Left lobe of liver (tissue), 2 donors: ENCODE data around the gene CCDC102B. TPM values are rescaled to one million over a fixed set of nuclear protein-coding genes. Genes with fewer than 3 reads are reported as not detected.
"Not testable (repeated sequence)": the region's sequence is repeated elsewhere in the genome, so short reads cannot be mapped to it uniquely, and the experiment has no call there.

Experiments used
- ATAC-seq: fragments of 200-7000 bp; cut with Tn5 transposase; one replicate; pipeline ENCODE4 v1.9.1; 2020; ENCODE audit warnings: mild to moderate bottlenecking, moderate library complexity
- DNase-seq: peaks from one replicate; pipeline ENCODE4 v3.0.0-alpha.2; 2020; ENCODE audit warnings: low spot score
- total RNA-seq: library from RNA; stranded (reverse); gene quantifications from one replicate; pipeline ENCODE4 v1.2.1, GENCODE V29; 2021
- donor health status: DM: no; HTN: no; CAD: no; lungs with moderate emphysema.
- donor health status: DM: no; HTN: yes; CAD: no.

Gene CCDC102B
- total RNA-seq, 1 donor from 2014 or later, result 0.30 TPM

DNA sequence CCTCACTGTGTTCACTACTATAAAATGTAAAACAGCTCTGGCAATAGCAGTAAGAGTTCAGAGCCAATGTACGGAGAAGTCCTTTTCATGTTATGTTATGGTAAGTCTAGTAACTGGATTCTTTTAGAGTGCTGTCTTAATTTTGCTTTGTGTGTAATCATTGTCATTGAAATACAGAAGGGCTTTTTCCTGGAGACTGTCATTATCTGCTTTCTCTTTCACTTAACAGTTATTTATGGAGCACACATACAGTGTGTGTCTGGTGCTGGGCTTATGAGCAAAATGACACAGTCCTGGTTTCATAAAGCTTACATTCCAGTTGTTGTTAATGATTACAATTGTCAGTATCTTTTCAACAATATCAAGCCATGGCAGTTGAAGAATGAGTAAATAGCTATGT lies 95.5 kb downstream of the CCDC102B start:
- DNase-seq (no peak), ATAC-seq (peak; percentile 57)

DNA sequence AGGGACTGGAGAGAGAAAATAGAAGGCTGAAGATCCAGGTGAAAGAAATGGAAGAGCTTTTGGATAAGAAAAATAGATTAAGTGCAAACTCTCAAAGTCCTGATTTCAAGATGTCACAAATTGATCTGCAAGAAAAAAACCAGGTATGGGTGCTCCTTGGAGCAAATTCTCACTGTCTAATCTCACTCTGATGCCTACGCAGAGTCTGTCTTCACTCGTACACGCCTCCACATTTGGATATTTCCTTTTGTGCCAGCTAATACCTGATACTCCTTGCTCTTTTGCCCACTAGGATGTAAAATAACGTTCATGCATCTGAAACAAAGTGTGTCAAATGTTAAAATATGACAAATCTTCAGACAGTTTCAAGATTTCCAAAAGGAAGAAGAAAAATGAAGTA lies 99.4 kb downstream of the CCDC102B start:
- no peak for ATAC-seq

DNA sequence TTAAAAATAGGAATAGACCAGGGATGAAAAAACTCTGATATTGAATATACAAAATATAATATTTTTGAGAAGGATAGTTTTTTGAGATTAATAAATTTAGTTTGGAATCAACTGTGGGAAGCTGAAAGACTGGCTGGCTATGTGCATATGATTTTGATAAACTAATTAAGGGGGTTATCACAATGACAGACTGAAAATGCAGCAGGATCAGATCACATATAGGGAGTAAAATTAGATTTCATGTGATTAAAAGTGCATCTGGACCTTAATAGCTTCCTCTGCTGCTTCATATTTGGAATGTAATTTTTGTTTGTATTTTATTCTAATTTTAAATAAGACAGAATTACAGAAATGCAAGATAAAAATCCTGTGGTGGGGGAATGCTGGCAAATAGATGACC lies 111.7 kb downstream of the CCDC102B start:
- ATAC-seq, result no peak
- no peak for DNase-seq

More for the DNA sequence above, 99.4 kb downstream of the CCDC102B start:
- DNase-seq, result no peak

DNA sequence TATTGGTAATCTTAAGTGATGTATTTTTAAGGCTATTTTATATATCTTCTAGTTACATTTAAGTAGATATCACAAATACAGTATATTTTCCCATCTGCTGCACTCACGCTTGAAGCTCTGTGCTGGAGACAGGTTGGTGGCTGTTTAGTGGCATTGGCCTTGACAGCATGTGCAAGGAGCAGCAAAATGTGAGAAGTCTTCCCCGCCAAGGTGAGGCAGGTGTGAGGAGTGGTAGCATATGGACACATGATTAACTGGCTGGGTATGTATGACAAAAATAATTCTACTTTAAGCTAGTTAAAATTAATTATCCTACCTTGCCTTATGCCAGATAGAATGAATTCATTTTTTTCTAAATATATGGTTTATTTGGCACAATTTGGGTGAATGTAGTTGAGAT lies 117.2 kb downstream of the CCDC102B start:
- DNase-seq (no peak), ATAC-seq (no peak)

DNA sequence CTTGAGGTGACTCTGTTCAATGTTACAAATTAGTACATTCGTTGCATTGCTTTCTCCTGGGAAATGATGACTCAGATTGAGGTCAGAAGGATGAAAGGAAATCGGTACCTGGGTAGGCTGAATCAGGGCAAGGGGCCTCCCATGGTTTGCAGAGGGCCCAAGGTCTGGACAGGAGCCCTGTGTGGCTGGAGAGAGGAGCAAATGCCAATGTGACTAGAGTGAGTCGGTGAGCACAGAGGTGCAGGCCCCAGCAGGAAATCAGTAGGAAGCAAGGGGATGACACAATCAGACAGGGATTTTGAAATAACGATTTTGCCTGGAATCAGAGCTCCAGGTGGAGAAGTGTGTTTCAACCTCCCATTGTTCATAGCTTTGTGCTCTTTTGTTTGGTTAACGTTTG lies 118.9 kb downstream of the CCDC102B start:
- ATAC-seq, result no peak
- no peak for DNase-seq

DNA sequence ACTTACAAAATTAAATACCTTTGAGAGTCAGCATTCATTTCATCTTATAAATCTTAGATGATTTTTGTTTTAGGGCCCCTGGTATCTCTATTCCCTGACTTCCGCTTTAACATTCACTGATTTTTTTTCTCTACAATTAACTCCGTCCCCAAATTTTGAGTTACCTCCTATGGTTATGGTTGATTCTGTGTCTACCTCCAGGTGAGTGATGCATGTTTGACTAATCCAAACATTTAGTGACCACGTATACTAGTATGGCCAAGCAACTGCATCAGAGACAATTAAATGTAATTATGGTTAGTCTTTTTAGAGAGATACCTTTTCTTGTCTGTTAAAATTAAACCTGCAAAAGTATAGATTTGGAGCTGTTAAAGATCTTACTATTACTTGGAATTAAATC lies 120.3 kb downstream of the CCDC102B start:
- ATAC-seq (no peak), DNase-seq (no peak)

DNA sequence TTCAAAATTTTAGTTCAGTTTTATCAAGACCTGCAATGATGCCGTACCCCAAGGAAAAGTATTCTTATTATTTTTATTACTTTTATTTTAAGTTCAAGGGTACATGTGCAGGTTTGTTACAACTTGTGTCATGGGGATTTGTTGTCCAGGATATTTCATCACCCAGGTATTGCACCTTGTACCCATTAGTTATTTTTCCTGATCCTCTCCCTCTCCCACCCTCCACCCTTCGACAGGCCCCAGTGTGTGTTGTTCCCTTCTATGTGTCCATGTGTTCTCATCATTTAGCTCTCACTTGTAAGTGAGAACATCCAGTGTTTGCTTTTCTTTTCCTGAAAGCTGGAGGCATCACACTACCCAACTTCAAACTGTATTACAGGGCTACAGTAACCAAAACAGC lies 122.0 kb downstream of the CCDC102B start:
- DNase-seq (no peak), ATAC-seq (no peak)

DNA sequence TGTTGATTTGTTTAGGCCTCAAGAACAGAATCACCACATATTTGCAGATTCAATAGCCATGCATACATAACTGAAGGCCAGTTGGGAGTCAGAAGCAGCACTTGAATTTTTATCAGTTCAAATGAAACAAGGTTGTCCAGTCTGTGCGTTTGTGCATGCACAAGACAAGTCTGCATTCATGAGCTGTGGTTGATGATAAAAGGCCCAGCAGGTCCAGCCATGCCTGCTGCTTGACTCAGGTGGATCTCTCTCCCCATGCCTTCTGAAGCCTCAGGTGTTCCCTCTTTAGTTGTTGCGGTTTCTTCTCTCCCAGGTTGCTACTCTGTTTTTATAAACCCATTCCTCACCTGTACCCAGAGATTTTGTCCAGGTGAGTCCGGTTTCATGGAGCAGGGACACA lies 124.5 kb downstream of the CCDC102B start:
- ATAC-seq (no peak), DNase-seq (no peak)

DNA sequence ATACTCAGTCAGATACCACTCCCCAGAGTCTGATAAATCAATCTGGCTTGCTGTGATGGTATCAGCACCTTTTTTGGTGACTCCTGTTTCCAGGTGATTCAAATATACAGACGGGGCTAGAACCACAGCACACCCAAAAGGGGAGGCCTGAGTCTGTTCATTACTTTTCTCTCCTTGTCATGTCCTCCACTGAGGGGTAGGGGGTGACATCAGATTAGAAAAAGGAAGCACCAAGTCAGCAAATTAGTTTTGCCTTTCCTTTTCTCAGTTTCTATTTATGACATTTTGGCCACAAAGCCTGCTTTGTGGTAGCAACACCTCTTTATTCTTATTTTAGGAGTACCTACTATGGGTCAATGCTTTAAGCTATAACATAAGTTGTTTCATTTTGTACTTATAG lies 127.4 kb downstream of the CCDC102B start:
- ATAC-seq, result peak; percentile 96
- no peak for DNase-seq

DNA sequence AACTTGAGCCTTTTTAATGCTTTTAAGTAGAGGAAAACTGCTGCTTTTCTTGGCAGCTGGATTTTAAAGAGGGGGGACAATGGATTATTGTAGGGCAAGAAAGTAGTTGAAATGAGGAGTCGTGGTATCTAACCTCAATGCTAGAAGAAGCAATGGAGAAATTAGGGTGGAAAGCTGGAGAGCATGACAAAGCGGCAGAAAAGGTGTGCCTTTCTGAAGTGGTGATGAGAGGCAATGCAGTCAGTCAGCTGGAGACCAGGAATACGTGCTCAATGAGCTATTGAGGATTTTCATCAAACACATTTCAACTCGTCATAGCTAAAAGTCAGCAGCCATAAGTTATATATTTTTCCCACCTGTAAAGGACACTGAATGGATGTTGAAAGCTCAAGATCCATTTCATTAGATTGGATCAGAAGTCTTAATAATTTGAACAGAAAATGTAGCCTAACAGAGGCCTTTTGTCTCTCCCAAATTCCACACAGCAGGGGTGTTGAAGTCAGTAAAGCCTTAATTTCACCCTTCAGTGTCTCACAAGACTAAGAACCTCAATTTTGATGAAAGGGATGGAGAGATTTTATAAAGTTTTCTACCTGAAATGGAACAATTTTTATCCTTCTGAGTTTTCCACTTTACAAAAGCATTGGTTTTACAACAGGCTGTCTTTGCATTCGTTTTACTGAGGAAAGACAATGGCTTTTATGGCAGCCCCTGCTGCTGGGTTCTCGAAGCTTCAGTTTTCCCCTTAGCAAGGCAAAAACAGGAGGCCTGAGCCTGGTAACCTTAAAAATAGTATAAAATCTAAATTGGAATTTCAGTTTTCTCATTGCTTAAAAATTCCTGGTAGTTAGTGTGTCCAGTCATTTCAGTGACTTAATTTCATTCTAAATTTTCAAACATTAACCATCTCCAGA lies 131.1 kb downstream of the CCDC102B start:
- ATAC-seq (no peak), DNase-seq (no peak)

DNA sequence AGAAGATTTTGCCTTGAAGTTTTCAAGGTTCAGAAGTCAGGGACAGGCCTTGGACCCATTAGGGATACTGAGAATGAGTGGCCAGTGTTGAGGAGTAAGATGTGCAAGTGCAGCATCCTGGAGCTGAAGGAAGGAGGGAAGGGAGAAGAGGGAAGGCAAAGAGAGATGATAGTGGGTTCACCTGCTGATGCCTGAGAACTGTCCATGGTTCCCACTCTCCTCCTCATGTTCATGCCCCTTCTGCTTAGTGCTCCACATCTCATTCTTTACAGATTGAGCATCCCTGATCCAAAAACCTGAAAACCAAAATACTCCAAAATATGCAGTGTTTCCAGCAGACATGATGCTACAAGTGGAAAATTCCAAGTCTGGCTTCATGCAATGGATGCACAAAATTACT lies 137.8 kb downstream of the CCDC102B start:
- DNase-seq, result no peak
- ATAC-seq, result no peak

DNA sequence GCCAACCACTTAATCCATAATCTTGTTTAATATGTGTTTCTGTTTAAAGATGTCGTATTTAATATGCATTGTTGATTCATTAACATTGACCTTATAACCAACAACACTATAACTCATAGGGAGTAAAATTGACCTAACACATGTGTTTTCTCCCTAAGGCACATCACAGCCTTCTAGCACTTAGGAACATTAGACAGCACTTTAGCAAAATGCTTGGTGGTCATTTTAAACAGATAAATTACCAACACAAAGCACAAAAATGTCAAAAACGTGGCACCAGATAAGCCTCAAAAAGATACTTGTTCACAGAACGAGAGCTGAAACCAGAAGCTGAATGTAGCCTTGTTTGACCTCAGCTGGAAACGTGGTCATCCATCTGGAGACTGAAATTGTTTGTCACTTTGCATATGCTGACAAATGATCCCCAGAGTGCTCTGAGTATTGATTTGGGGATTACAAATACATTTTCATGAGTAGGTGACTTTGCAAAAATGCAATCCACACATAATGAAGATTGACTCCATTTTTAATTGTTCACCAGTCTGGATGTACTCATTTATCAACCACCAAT lies 139.2 kb downstream of the CCDC102B start:
- ATAC-seq (no peak), DNase-seq (no peak)

DNA sequence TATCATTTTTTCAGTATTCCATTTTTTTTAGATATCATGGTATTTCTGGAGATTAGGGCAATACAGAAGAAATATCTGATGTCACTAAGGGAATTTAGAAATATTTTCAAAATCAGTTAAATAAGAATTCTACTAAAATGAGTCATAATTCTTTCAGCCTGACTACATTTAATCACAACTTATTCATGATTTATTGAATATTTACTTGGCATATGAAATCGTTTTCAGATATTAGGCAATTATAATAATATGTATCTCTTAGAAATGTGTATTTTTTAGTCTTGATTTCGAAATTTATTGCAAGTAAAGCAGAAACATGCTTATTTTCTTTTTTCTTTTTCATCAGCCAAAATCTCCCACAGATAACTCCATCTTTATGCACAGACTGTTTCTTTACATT lies 142.2 kb downstream of the CCDC102B start:
- DNase-seq, result no peak
- ATAC-seq, result no peak

DNA sequence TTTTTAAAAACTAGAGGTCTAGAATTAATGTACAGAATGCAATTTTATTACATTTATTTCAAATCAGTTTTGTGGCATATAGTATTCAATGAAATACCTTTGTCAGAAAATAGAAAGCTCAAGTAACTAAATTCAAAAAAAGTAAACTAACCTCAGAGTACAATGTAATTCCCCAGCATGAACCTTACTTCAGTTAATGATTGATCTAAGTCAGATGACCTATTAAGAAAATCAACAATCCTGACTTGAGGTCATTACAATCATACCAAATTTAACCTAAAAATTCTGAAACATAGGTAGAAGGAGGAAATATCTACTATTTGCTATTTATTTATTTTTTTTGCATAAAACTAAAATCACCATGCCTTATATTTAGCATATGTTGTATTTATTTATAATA lies 142.9 kb downstream of the CCDC102B start:
- no peak for DNase-seq

DNA sequence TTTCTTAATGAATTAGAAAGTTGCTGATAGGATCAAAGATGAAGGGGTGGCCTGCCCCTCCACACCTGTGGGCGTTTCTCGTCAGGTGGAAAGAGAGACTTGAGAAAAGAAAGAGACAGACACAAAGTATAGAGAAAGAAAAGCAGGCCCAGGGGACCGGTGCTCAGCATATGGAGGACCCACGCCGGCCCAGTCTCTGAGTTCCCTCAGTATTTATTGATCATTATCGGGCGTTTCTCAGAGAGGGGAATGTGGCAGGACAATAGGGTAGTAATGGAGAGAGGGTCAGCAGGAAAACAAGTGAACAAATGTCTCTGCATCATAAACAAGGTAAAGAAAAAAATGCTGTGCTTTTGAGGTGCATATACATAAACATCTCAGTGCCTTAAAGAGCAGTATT lies 144.3 kb downstream of the CCDC102B start:
- ATAC-seq (no peak), DNase-seq (no peak)

More for the DNA sequence above, 142.9 kb downstream of the CCDC102B start:
- ATAC-seq, result peak; percentile 85

DNA sequence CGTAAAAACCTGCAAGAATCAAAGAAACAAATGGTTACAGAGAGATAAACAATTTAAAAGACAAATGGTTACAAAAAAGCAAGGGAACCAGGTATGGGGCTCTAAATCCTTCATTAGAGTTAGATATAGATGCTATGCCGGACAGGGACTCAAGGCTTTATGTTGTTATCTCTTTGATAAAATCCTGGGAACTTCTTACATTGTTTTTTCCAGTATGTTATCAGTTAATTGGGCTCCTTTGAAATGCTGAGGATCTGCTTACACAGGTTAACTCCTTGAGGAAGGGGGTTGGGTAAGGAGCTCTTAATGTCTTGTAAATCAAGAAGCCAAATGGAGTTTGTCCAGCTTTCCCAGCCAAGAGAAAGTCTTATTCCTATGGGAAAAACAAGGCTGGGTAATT lies 146.0 kb downstream of the CCDC102B start:
- DNase-seq, ATAC-seq: not testable (repeated sequence)

DNA sequence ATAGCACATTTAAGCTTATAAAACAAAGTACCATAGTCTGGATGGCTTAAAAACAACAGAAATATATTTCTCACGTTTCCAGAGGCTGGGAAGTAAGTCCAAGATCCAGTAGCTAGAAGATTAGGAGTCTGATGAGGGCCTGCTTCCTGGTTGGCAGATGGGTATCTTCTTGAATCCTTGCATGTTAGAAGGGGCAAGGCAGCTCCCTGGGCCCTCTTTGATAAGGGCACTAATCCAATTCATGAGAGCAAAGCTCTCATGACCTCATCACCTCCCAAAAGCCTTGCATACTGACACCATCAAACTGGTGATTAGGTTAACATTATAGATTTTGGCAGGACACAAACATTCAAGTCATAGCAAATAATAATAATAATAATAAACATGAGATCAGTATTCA lies 146.4 kb downstream of the CCDC102B start:
- no peak for DNase-seq
- ATAC-seq, result no peak

DNA sequence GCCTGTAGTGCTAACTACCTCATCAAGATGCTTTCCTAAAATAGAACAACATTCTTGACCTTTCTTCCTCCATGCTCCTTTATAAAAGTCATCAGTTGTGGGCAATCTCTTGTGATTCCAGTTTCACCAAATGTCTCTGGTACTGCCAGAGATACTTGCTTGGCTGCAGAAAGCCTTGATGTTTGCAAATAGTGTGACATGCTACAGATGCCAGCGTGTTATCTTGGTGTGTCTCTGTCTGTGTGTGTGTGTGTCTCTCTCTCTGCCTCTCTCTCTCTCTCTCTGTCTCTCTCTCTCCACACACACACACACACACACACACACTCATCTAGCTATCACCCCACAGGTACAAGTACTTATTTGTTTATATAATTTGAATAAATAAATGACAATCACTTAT lies 146.9 kb downstream of the CCDC102B start:
- ATAC-seq, result no peak

DNA sequence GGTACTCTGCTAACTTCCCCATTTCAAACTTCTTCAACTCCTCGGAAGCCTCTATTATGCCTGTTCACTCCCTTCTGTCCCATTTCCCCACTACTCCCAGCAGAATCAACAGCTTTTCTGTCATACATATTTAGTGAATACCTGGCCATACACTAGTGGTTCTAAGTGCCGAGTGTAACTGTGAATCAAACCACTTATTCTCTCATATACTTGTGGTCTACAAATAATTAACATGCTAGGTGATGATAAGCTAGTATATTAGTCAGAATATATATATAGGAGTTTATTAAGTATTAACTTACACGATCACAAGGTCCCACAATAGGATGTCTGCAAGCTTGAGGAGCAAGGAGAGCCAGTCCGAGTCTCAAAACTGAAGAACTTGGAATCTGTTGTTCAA lies 150.7 kb downstream of the CCDC102B start:
- ATAC-seq, result no peak
- DNase-seq, result no peak

More for the DNA sequence above, 146.9 kb downstream of the CCDC102B start:
- no peak for DNase-seq

DNA sequence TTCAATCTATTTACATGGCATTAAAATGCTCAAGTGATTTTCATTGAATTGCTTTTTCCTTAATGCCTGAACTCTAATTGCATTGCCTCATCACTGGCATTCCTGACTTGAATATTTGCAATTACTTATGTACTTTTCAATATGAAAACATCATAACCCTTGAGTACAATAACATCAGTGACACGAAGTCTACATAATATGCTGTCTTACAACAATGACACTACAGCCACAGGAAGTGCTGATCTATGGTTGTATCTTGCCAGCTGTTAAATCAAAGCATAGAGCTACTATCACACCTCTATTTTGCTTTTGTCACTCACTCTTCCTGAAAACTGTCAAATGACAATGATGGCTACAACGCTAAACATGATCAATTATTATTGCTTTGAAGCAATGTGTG lies 156.9 kb downstream of the CCDC102B start:
- no peak for ATAC-seq
- no peak for DNase-seq

DNA sequence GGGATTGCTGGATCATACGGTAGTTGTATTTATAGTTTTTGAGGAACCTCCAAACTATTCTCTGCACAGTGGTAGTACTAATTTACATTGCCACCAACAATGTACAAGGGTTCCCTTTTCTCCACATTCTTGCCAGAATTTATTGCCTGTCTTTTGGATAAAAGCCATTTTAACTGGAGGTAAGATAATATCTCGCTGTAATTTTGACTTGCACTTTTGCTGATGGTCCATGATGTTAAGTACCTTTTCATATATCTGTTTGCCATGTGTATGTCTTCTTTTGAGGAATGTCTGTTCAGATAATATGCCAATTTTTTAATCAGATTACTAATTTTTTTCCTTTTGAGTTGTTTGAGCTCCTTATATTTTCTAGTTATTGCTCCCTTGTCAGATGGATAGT lies 158.8 kb downstream of the CCDC102B start:
- DNase-seq, result no peak
- ATAC-seq, result no peak

DNA sequence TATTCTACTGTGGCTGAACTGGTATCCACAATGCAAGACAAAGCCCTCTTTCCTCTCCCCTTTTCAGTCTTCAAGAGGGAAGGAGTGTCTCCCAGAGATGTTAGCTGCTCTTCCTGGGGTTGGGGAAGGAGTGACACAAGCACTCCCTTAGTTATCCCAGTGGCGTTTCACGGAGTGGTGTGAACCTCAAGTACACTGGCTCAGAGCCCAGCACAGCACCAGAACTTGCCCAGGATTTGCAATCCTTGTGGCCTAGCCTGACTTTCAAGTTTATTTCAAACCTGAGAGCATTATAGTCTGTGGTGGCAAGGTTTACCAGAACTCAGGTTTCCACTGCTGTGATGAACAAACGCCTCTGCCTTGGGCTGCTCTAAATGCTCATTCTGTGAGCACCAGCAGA lies 162.5 kb downstream of the CCDC102B start:
- ATAC-seq (peak; percentile 49), DNase-seq (no peak)

DNA sequence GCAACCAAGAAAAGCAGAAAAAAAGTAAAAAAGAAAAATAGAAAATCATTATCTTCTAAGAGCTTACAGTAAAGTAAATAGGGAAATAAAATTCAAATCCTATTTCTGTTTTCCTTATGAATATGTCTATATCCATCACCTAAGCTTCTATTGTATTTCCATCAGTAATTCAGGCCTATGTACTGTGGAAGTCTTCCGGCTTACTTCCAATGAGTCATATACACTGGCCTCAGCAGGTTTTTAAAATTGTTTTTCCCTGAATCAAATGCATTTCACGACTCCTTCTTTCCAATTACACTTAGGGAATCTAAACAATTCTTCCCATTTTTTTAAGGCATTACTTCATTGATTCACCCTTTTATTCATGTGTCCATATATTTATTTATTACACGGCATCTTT lies 164.7 kb downstream of the CCDC102B start:
- DNase-seq, result no peak

More for the DNA sequence above, 164.7 kb downstream of the CCDC102B start:
- no peak for ATAC-seq
